NB4 (cell line): Measurements from ENCODE around the gene LSAMP.
"Not testable (repeated sequence)": the region's sequence is repeated elsewhere in the genome, so short reads cannot be mapped to it uniquely, and the experiment has no call there.

Source experiments
- DNase-seq: peaks from one replicate; pipeline ENCODE4 v3.0.0; 2010; ENCODE audit warnings: low read depth
- H3K4me3 ChIP-seq: one replicate; pipeline ENCODE4 v1.5.1; 2011; ENCODE audit warnings: mild to moderate bottlenecking, low read depth, low read length, moderate library complexity
- CTCF ChIP-seq: IDR thresholded peaks from one replicate; pipeline ENCODE4 v1.5.1; 2012; ENCODE audit warnings: low read depth, low read length
- MAX ChIP-seq: IDR thresholded peaks from 2 replicates; pipeline ENCODE4 v1.6.1; 2011; ENCODE audit warnings: low read depth, low read length
- MYC ChIP-seq: IDR thresholded peaks from 2 replicates; pipeline ENCODE4 v1.6.1; 2011; ENCODE audit warnings: low read depth, low read length
- POLR2A ChIP-seq: IDR thresholded peaks from 2 replicates; pipeline ENCODE4 v1.6.1; 2011; ENCODE audit warnings: mild to moderate bottlenecking; ENCODE audit not compliant: insufficient read length; ENCODE audit errors: extremely low read depth

The LSAMP gene

DNA sequence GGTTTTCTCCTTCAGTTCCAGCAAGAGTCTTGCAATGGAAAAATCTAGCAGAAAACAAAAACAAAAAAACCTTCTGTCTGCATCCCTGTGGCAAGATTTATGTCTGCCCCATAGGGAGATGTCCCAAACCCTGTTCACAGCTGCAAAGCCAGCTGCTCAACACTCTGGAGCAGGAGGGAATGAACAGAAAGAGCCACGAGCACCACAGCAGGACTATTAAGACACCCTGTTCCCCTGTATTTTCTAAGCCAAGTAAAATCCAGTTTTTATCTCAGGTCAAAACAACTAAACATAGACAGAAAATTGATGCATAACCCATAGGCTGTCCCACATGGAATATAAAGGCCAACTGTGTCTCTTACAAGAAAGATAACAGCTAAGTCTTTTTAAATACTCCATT is 357.9 kb downstream of the LSAMP start:
- DNase-seq, result no peak
- no peak overlapping the region for H3K4me3 ChIP-seq
- TF ChIP-seq MAX, result no peak
- no peak for TF ChIP-seq POLR2A
- TF ChIP-seq CTCF, result no peak

- TF ChIP-seq MAX (no peak), POLR2A (no peak), MYC (no peak), CTCF (no peak)
- peak; percentile 63 for DNase-seq
- H3K4me3 ChIP-seq, result no peak overlapping the region
These were observed 360.1 kb downstream of the LSAMP start for GRCh38 chr3:116084999-116085791.

- H3K4me3 ChIP-seq, result no peak overlapping the region
- DNase-seq, result no peak
- no peak for TF ChIP-seq POLR2A
- TF ChIP-seq MAX, result no peak
- TF ChIP-seq MYC, result no peak
- no peak for TF ChIP-seq CTCF
These were observed 361.6 kb downstream of the LSAMP start for GRCh38 chr3:116083683-116084082.

DNA sequence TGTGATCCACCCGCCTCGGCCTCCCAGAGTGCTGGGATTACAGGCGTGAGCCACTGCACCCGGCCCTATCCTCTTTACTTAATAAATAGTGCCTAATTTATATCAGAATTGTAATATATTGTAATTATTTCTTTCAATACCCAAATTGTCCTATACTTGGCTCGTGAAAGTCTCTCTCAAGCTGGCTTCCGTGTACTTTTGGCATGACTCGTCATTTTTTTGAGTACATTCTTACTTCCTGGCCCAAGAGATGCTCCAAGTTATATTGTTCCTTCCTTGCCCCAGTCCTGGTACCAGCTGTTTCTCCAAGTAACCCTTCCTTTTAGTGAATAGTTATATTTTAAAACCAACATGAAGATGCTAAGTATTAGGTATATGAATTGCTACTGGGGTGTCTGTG is 366.7 kb downstream of the LSAMP start:
- DNase-seq, result no peak
- TF ChIP-seq POLR2A (no peak), MAX (no peak), MYC (no peak), CTCF (no peak)

DNA sequence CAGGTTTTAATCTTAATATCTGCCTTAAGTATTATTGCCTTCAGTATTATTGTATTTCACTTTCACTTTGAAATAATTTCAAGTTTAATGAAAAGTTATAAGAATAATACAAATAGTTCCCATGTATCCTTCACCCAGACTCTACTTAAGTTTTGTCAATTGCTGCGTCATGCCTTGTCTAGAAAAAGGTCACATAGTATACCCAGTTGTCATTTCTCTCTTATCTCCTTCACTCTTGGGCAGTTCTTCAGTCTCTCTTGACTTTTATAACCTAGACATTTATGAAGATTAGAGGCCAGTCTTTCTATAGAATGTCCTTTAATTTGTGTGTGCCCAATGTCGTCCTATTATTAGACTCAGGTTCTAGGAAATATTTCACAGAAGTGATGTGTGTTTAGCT is 367.7 kb downstream of the LSAMP start:
- no peak for DNase-seq
- TF ChIP-seq POLR2A (no peak), CTCF (no peak), MYC (no peak), MAX (no peak)
- H3K4me3 ChIP-seq, result no peak overlapping the region

More for the DNA sequence above, 366.7 kb downstream of the LSAMP start:
- H3K4me3 ChIP-seq, result no peak overlapping the region

DNA sequence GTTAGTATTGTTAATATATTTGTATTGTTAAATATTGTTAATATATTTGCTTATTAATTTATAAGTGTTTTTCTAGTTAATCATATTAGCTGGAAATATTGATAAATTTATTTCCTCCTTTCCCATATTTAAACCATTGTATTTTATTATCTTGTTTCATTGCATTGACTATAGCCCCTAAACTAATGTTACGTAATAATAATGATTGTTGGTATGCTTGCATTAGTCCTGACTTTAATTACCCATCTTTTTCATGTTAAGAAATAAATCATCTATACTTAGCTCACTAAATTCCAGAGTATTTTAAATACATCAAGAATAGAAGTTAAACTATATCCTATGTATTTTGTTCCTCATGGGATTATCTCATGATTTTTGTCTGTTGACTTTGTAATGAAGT is 368.2 kb downstream of the LSAMP start:
- no peak overlapping the region for H3K4me3 ChIP-seq
- TF ChIP-seq POLR2A, result no peak
- no peak for TF ChIP-seq MYC
- TF ChIP-seq MAX, result no peak
- TF ChIP-seq CTCF, result no peak
- DNase-seq, result no peak

GRCh38 chr3:116070516-116071278 is 374.6 kb downstream of the LSAMP start:
- DNase-seq, H3K4me3 ChIP-seq: not testable (repeated sequence)
